ENCODE results near the gene RTEL1. TPM values are rescaled to one million over a fixed set of nuclear protein-coding genes. Genes with fewer than 3 reads are reported as not detected.

The RTEL1 gene
- total RNA-seq, 1 experiment from 2014 or later = 8.6 TPM

DNA sequence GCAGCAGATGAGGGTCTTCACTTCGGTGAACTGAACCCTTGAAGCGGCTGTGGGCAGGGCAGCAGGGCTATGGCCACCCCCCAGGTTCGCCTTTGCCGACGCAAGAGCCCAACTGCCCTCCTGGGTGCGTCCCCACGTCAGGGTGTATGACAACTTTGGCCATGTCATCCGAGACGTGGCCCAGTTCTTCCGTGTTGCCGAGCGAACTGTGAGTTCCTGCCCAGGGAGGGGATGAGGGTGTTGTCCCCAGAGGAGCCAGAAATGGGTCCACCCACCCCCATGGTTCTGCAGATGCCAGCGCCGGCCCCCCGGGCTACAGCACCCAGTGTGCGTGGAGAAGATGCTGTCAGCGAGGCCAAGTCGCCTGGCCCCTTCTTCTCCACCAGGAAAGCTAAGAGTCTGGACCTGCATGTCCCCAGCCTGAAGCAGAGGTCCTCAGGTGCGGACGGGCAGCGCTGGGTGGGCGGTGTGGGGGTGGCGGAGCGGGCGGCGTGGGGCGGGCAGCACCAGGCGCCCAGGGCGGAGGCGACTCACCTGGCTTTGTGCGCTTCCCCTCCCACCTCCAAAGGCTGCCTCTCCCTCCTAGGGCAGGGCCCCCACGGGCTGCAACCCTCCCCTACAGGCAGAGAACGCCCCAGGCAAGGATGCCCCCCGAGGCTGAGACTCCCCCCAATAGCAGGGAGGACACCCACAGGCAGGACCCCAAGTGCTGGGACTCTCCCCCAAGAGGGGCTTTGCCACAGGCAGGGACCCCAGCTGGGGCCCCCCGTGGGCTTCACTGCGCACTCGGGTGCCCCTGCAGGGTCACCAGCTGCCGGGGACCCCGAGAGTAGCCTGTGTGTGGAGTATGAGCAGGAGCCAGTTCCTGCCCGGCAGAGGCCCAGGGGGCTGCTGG lies 32.1 kb downstream of the RTEL1 start:
- no peak for DNase-seq (ENCODE audit: low spot score)

DNA sequence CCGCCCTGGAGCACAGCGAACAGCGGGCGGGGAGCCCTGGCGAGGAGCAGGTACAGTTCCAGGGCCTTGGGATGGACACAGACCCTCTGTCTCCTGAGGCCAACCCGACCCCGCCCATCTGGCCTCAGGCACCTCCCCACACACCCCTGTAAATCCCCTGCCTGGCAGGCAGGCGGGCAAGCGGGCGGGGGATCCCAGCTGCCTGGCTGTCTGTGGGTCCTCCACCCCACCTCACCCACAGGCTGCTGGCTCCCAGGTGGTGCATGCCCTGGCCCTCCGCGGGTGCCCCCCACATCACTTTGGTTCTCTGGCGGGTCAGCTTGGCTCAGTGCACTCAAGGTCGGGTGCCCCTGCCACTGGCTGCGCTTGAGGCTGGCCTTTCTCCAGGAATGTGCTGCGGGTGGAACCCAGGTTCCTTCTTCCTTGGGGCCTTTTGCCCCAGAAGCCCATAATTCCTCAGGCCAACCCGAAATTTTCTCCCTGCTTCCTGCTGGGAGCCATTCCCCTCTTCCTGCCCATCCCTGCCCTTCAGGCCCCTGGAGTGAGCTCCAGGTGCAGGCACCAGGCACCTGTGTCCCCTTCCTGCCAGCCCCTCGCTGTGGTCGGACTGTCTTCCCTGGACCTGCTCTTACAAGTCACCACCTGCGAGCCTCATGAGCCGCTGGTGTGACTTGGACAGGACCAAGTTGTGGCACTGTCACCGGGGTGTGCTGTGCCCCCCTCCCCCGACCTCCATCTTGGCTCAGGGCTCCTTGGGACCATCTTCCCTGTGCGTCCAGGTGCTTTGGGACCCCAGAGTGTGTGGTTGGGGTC lies 33.0 kb downstream of the RTEL1 start:
- no peak for DNase-seq (ENCODE audit: low spot score)

DNA sequence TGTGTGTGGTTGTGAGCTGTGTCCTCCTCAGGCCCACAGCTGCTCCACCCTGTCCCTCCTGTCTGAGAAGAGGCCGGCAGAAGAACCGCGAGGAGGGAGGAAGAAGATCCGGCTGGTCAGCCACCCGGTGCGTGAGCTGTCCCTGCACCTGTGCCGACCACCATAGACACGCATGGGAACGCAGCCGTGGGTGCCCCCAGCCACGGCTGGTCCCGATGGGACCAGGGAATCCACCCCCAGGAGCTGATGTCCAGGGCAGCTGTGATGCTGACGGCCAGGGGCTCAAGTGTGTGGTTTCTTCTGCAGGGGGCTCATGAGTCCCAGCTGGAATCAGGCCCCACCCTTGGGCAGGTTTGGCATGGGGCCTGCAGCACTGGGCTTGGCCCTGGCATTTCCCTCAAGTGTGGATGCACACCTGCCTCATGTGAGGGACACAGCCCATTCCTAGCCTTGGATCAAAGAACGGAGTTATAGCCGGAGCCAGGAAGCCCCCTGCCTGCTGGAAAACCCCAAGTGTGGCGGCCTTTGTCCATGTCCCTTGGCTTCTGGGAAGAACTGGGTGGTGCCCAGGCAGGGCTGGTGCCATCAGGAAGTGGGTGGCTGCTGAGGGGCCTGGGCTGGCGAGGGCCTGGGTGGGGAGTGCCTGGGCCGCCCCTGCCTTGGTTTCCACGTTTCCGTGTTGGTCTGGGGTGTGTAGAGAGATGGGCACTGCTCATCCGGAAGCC lies 33.8 kb downstream of the RTEL1 start:
- DNase-seq (ENCODE audit: low spot score) = no peak

DNA sequence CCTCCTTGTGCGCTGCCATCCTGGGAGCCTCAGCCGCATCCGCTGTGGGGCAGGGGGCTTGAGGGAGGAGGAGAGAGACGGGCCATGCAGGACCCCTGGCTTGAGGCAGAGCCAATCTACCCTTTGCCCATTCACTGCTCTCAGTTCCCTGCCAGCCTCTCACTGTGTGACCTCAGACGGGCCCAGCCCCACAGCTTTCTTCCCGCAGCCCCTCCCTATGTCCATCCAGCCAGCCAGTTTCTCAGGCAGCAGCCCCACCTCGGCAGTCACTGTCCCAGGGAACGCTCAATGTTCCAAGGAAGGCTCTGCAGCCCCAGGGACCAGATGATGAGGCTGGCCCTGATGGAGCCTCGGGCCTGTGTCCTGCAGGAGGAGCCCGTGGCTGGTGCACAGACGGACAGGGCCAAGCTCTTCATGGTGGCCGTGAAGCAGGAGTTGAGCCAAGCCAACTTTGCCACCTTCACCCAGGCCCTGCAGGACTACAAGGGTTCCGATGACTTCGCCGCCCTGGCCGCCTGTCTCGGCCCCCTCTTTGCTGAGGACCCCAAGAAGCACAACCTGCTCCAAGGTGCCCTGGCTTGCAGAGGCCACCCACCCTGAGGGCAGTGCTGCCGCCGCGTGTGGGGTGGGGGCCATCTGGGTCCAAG lies 34.4 kb downstream of the RTEL1 start:
- no peak for DNase-seq (ENCODE audit: low spot score)

DNA sequence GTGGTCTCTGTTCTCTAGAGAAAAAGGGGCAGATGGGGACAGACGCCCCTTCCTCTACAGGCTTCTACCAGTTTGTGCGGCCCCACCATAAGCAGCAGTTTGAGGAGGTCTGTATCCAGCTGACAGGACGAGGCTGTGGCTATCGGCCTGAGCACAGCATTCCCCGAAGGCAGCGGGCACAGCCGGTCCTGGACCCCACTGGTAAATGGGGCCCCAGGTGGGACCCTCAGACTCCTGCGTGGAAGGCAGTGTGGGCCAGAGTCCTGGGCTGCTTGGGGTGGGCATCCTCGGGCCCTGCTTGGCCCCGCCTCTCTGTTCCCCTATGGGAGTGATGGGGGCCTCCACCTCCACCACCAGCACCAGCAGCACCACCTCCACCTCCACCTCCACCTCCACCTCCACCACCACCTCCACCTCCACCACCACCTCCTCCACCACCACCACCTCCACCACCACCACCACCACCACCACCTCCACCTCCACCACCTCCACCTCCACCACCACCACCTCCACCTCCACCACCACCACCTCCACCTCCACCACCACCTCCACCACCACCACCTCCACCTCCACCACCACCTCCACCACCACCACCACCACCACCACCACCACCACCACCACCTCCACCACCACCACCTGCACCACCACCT lies 35.1 kb downstream of the RTEL1 start:
- no peak for DNase-seq (ENCODE audit: low spot score)

DNA sequence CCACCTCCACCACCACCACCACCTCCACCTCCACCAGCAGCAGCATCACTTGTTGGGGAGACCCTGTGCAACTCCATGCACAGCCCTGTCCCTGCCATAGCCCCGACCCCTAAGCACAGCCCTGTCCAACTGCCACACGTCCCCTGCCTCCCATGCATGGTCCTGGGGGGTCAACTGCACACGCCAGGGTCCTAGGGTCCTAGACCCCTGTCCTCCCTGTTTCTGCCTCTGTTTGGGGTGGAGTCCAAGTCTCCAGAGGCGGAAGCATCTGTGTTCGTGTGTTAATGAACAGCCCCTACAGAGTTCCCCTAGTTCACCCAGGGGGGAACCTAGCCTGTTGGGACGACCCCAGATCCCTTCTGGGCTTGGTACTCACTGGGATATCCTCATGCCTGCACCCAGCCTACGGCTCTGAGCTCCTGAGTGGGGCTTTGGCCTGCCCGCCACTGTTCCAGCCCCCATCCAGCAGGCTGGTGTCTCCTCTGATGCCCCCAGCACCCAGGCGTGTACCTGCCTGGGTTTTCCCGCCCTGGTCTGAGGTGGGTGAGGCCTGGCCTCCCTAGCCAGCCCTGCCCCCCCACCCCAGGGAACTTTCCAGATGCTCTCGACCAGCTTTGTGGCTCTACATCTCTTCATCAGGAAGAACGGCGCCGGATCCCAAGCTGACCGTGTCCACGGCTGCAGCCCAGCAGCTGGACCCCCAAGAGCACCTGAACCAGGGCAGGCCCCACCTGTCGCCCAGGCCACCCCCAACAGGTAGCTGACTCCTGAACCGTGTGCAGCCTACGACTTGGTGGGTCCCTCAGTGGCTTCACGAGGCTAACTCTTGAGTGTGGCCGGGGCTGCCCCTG lies 35.8 kb downstream of the RTEL1 start:
- DNase-seq (ENCODE audit: low spot score) = no peak

DNA sequence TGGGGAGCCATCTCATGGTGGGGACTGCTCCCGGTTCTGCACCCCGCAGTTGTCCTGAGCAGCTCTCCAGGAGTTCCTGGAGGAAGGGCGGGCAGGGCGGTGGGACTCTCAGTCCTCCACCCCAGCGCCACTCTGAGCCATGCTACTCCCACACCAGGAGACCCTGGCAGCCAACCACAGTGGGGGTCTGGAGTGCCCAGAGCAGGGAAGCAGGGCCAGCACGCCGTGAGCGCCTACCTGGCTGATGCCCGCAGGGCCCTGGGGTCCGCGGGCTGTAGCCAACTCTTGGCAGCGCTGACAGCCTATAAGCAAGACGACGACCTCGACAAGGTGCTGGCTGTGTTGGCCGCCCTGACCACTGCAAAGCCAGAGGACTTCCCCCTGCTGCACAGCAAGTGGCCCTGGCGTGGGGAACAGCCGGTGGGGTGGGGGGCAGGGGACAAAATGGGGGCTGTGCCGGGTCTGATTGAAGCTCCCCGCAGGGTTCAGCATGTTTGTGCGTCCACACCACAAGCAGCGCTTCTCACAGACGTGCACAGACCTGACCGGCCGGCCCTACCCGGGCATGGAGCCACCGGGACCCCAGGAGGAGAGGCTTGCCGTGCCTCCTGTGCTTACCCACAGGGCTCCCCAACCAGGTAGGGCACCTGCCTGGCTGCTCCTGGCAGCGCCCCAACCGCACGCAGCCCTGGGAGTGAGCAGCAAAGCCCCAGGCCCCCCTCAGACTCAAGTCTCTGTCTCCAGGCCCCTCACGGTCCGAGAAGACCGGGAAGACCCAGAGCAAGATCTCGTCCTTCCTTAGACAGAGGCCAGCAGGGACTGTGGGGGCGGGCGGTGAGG lies 36.7 kb downstream of the RTEL1 start:
- no peak for DNase-seq (ENCODE audit: low spot score)

DNA sequence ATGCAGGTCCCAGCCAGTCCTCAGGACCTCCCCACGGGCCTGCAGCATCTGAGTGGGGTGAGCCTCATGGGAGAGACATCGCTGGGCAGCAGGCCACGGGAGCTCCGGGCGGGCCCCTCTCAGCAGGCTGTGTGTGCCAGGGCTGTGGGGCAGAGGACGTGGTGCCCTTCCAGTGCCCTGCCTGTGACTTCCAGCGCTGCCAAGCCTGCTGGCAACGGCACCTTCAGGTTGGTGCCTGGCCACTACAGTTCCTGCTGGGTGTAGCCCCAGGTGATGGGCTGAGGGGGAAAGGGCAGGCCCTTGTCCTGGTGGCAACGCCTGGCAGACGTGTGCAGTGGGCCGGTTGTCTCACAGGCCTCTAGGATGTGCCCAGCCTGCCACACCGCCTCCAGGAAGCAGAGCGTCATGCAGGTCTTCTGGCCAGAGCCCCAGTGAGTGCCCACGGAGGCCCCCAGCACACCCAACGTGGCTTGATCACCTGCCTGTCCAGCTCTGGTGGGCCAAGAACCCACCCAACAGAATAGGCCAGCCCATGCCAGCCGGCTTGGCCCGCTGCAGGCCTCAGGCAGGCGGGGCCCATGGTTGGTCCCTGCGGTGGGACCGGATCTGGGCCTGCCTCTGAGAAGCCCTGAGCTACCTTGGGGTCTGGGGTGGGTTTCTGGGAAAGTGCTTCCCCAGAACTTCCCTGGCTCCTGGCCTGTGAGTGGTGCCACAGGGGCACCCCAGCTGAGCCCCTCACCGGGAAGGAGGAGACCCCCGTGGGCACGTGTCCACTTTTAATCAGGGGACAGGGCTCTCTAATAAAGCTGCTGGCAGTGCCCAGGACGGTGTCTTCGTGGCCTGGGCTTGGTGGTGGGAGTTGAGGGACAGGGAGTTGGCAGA lies 37.6 kb downstream of the RTEL1 start:
- DNase-seq (ENCODE audit: low spot score) = no peak

DNA sequence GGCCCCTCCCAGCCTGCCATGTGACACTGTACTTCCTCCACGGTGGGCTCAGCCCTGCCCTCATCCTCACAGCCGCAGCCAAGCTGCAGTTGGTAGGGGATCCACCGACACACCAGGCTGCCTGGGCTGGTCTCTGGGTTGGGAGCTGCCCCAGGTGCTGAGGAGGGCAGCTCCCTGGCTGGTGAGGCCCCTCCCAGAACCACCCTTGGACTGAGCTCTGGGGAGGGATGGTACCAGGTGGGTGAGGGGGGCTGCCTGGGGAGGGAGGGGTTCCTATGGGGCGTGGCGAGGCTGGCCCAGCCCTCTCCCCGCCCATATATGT lies 38.2 kb downstream of the RTEL1 start:
- no peak for DNase-seq (ENCODE audit: low spot score)

DNA sequence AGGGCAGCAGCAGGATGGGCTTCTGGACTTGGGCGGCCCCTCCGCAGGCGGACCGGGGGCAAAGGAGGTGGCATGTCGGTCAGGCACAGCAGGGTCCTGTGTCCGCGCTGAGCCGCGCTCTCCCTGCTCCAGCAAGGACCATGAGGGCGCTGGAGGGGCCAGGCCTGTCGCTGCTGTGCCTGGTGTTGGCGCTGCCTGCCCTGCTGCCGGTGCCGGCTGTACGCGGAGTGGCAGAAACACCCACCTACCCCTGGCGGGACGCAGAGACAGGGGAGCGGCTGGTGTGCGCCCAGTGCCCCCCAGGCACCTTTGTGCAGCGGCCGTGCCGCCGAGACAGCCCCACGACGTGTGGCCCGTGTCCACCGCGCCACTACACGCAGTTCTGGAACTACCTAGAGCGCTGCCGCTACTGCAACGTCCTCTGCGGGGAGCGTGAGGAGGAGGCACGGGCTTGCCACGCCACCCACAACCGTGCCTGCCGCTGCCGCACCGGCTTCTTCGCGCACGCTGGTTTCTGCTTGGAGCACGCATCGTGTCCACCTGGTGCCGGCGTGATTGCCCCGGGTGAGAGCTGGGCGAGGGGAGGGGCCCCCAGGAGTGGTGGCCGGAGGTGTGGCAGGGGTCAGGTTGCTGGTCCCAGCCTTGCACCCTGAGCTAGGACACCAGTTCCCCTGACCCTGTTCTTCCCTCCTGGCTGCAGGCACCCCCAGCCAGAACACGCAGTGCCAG lies 38.7 kb downstream of the RTEL1 start, which contains the start of gene TNFRSF6B:
Gene TNFRSF6B (plus strand): TSS at position 25 of the 729 bp plus-strand sequence. CDS start 116 bp downstream, at position 141.
- DNase-seq (ENCODE audit: low spot score) = no peak

DNA sequence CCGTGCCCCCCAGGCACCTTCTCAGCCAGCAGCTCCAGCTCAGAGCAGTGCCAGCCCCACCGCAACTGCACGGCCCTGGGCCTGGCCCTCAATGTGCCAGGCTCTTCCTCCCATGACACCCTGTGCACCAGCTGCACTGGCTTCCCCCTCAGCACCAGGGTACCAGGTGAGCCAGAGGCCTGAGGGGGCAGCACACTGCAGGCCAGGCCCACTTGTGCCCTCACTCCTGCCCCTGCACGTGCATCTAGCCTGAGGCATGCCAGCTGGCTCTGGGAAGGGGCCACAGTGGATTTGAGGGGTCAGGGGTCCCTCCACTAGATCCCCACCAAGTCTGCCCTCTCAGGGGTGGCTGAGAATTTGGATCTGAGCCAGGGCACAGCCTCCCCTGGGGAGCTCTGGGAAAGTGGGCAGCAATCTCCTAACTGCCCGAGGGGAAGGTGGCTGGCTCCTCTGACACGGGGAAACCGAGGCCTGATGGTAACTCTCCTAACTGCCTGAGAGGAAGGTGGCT lies 39.3 kb downstream of the RTEL1 start:
- DNase-seq (ENCODE audit: low spot score) = no peak

DNA sequence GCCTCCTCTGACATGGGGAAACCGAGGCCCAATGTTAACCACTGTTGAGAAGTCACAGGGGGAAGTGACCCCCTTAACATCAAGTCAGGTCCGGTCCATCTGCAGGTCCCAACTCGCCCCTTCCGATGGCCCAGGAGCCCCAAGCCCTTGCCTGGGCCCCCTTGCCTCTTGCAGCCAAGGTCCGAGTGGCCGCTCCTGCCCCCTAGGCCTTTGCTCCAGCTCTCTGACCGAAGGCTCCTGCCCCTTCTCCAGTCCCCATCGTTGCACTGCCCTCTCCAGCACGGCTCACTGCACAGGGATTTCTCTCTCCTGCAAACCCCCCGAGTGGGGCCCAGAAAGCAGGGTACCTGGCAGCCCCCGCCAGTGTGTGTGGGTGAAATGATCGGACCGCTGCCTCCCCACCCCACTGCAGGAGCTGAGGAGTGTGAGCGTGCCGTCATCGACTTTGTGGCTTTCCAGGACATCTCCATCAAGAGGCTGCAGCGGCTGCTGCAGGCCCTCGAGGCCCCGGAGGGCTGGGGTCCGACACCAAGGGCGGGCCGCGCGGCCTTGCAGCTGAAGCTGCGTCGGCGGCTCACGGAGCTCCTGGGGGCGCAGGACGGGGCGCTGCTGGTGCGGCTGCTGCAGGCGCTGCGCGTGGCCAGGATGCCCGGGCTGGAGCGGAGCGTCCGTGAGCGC lies 39.9 kb downstream of the RTEL1 start:
- no peak for DNase-seq (ENCODE audit: low spot score)

DNA sequence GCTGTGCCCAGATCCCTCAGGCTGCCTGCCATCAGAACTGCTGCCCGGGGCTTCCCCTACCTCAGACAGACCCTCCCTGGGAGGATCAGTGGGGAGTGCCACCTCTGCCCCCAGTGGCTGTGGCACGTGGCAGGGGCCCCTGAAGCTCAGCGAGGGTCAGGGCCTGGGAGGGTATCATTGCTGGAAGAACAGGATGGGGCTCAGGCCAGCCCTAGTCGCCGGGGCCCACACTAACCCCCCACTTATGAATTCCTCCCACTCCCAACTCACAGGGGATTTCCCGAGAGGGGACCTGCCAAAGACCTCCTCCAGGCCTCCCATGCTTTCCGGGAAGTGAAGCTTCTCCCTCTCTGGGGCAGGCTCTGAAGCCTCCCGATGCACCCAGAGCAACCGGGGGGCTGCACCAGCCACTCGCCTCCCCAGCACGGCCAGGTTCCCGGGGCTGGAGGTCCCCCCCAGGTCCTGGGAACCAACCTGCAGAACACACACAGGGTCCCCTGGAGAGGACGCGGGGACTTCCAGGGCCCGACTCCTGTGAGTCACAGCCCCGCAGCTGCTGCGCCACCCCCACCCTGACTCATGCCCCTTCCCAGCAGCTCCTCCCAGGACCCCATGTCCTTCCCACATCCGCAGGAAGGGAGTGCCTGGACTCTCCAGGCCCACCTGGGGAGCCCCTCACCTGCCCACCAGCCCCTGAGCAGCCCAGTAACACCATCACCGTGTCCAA lies 40.8 kb downstream of the RTEL1 start:
- peak; percentile 89 for DNase-seq (ENCODE audit: low spot score)

DNA sequence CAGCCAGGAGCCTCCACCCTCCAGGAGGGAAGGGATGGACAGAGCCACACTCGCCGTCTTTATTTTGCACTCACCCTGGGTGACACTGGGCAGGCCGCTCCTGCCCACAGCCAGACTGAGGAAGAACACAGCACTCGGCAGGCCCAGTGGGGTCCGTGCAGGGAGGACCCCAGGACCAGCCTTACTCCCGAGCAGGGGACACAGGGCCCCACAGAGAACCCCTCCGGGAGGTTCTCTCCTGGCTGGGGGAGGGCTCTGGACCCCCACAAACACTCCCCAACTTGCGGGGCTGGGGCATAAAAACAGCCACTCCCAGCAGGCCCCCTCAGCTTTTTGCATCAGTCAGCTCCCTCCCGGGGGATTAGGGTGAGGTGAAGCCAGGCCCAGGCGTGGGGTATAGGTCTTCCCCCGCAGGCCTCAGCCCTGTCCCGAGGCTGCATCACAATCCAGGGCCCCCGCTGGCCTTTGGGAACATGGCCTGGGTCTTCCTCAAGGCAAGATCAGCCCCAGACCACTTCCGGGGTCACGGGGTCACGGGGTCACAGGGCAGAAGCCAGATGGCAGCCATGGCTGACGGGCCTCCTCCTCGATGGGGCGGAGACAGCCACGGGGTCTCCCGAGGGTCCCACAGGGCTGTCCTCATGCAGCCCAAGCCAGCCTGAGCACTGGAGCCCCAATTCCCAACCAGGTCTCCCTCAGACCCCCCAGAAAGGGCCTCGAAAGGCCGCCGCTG lies 41.5 kb downstream of the RTEL1 start:
- no peak for DNase-seq (ENCODE audit: low spot score)

Data from H4 (cell line).